Endothelial cell of umbilical vein (primary cell): ENCODE data around the gene NEO1. TPM values are rescaled to one million over a fixed set of nuclear protein-coding genes. Genes with fewer than 3 reads are reported as not detected.

Source experiments
- BruUV-seq: library from RNA; stranded (reverse); fragments of 400-500 nt; replicated peaks from 2 replicates; lab custom pipeline; 2021; lab: Mats Ljungman, UMichigan
- CTCF ChIA-PET: fragments of 300-600, 350-600 bp; sonication (Branson Sonifier 250); formaldehyde crosslinking; loops from one replicate; lab custom pipeline; 2021; ENCODE audit warnings: antibody characterized with exemption, inconsistent platforms; lab: Charles Lee
- POLR2A ChIA-PET: fragments of 300-600, 350-600 bp; sonication (Branson Sonifier 250); formaldehyde crosslinking; loops from one replicate; lab custom pipeline; 2021; ENCODE audit warnings: antibody characterized with exemption, inconsistent platforms; lab: Charles Lee
- DNase-seq: peaks from one replicate; pipeline ENCODE4 v3.0.0-alpha.2; 2011; ENCODE audit warnings: low read depth, low spot score
- FAIRE-seq: peaks from 2 replicates; lab custom pipeline; 2011; peaks lifted over from hg19 to GRCh38; lab: Jason Lieb, UNC
- H2AFZ ChIP-seq: 2 replicates; pipeline ENCODE4 v1.6.0; 2012; ENCODE audit warnings: low read depth, low read length, control low read depth, inconsistent platforms
- H3K27ac ChIP-seq: 2 replicates; pipeline ENCODE4 v1.5.1; 2011; ENCODE audit warnings: low read depth, mild to moderate bottlenecking, control low read depth, low read length, moderate library complexity; ENCODE audit not compliant: insufficient read depth
- H3K27me3 ChIP-seq, 2 experiments: 2 replicates each; pipeline versions ENCODE4 v1.6.0 to v1.6.1; 2011; ENCODE audit warnings: low read length in 2 of 2, mixed read lengths in 1 of 2; ENCODE audit not compliant: control insufficient read depth in 2 of 2, insufficient read depth in 2 of 2
- H3K36me3 ChIP-seq, 2 experiments: 2 replicates in 1 of 2; 3 replicates in 1 of 2; pipeline ENCODE4 v1.5.1; 2011; ENCODE audit warnings: low read length in 2 of 2, mild to moderate bottlenecking in 1 of 2, moderate library complexity in 1 of 2; ENCODE audit not compliant: control insufficient read depth in 2 of 2, insufficient read depth in 2 of 2; ENCODE audit errors: extremely low read depth in 1 of 2
- H3K4me1 ChIP-seq: 3 replicates; pipeline ENCODE4 v1.5.1; 2011; ENCODE audit warnings: mild to moderate bottlenecking, low read length; ENCODE audit not compliant: control insufficient read depth, insufficient read depth; ENCODE audit errors: extremely low read depth
- H3K4me2 ChIP-seq: 2 replicates; pipeline ENCODE4 v1.6.1; 2011; ENCODE audit warnings: low read length, control low read depth, mixed read lengths; ENCODE audit not compliant: insufficient read depth
- H3K4me3 ChIP-seq, 3 experiments: fragments of 200-600 bp in 1 of 3; sonication (generic), shearing (Covaris generic) in 1 of 3; replicated peaks in 1 of 3; 2 replicates each; pipeline ENCODE4 v1.5.1; 2011 to 2016; ENCODE audit warnings: control low read depth in 3 of 3, low read length in 3 of 3, mild to moderate bottlenecking in 2 of 3, inconsistent platforms in 1 of 3, low read depth in 1 of 3, moderate library complexity in 1 of 3; ENCODE audit not compliant: insufficient read depth in 1 of 3
- H3K79me2 ChIP-seq: 2 replicates; pipeline ENCODE4 v1.6.0; 2012; ENCODE audit warnings: low read length, inconsistent platforms; ENCODE audit not compliant: control insufficient read depth, insufficient read depth
- H3K9ac ChIP-seq: replicated peaks from 2 replicates; pipeline ENCODE3; 2011; ENCODE audit warnings: low read length, control low read depth; ENCODE audit not compliant: insufficient read depth; ENCODE audit errors: extremely low read depth
- H3K9me1 ChIP-seq: replicated peaks from 3 replicates; pipeline ENCODE4 v1.6.0; 2011; ENCODE audit warnings: mild to moderate bottlenecking, low read length; ENCODE audit not compliant: control insufficient read depth, insufficient read depth; ENCODE audit errors: extremely low read depth
- H3K9me3 ChIP-seq: replicated peaks from 2 replicates; pipeline ENCODE4 v1.5.1; 2012; ENCODE audit warnings: low read length, inconsistent platforms; ENCODE audit not compliant: control insufficient read depth, insufficient read depth
- H4K20me1 ChIP-seq: replicated peaks from 2 replicates; pipeline ENCODE3; 2011; ENCODE audit warnings: mild to moderate bottlenecking, low read length; ENCODE audit not compliant: control insufficient read depth, insufficient read depth; ENCODE audit errors: extremely low read depth
- CTCF ChIP-seq, 2 donors: IDR thresholded peaks; 1 replicate in 1 of 2; 2 replicates in 1 of 2; pipeline ENCODE4 v1.5.1; 2011; ENCODE audit warnings: low read length in 2 of 2, mild to moderate bottlenecking in 2 of 2, moderate library complexity in 2 of 2, control low read depth in 1 of 2, inconsistent platforms in 1 of 2, low read depth in 1 of 2; ENCODE audit not compliant: insufficient read depth in 1 of 2; ENCODE audit errors: extremely low read depth in 1 of 2
- EZH2 ChIP-seq: IDR thresholded peaks from 2 replicates; pipeline ENCODE4 v1.6.1; 2012; ENCODE audit warnings: borderline replicate concordance, low read depth, mild to moderate bottlenecking, moderate library complexity, low read length, inconsistent platforms; ENCODE audit not compliant: severe bottlenecking
- GATA2 ChIP-seq: IDR thresholded peaks from 2 replicates; pipeline ENCODE4 v1.7.0; 2011; ENCODE audit warnings: low read depth, mild to moderate bottlenecking, moderate library complexity, mixed read lengths, low read length; ENCODE audit not compliant: insufficient read length, insufficient read depth
- JUN ChIP-seq: IDR thresholded peaks from 2 replicates; pipeline ENCODE4 v1.6.1; 2011; ENCODE audit warnings: borderline replicate concordance, low read depth; ENCODE audit not compliant: insufficient read length, insufficient read depth
- MYC ChIP-seq: IDR thresholded peaks from one replicate; pipeline ENCODE4 v1.6.1; 2011; ENCODE audit warnings: mild to moderate bottlenecking, low read depth, low read length
- POLR2AphosphoS5 ChIP-seq: IDR thresholded peaks from 2 replicates; pipeline ENCODE4 v1.6.1; 2012; ENCODE audit warnings: low read depth, mild to moderate bottlenecking, control low read depth, low read length, moderate library complexity; ENCODE audit not compliant: insufficient read depth
- dilution Hi-C: fragments of 300-500 bp; cut with MboI; formaldehyde crosslinking; loops from one replicate; pipeline ENCODE4 v1.15.0; 2019; ENCODE audit warnings: low sequenced_read_pairs; ENCODE audit not compliant: extremely low pct_ligation_motif_present
- intact Hi-C: fragments of 100-400 bp; cut with micrococcal nuclease; formaldehyde crosslinking; loops from one replicate; pipeline ENCODE4 v1.10.0; 2022
- polyA plus RNA-seq, 4 experiments: library from polyadenylated mRNA; depleted of rRNA in 3 of 4; stranded (reverse) in 3 of 4; unstranded in 1 of 4; fragments of >200 nt; gene quantifications; 2 replicates each; pipeline versions ENCODE4 v1.2.1 to v1.2.3, GENCODE V29; 2011 to 2012; ENCODE audit warnings: missing spikeins in 1 of 4
- total RNA-seq: library from RNA; stranded (reverse); gene quantifications from 2 replicates; pipeline ENCODE4 v1.2.3, GENCODE V29; 2021

The NEO1 gene
- total and polyA plus RNA-seq, 2 donors (not counting 3 experiments of a cell fraction or from before 2014, with no cell fraction given): 0.12 to 0.35 TPM

DNA sequence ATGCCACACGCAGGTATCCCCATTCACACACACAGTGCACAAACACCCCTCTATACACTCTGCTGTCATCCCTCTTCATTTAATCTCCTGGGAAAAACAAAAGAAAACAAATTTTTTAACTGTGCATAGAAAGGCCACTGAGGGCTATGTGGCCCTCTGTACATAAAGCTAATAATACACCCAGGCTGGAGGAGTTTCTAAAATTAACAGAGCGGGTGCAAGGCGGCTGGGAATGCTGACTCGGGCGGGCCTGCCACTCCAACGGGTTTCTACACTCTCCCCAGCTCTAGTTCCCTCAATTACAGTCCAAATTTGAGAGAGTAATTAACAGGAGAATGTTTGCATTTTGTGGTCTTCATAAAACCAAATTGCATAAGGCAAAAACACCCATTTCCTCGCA, 293.4 kb downstream of the NEO1 start:
- no peak for TF ChIP-seq POLR2AphosphoS5
- no peak for TF ChIP-seq GATA2
- TF ChIP-seq EZH2: no peak
- TF ChIP-seq JUN: no peak
- no peak for TF ChIP-seq MYC
- TF ChIP-seq CTCF (IDR thresholded peaks at IDR 0.05; ENCODE audit: extremely low read depth in 1 of 2, insufficient read depth in 1 of 2, low read depth in 1 of 2, low read length in 2 of 2): no peak
- Histone ChIP-seq H3K9me3 (no peaks in the 10 kb centered on the region), H4K20me1 (no peaks in the 10 kb centered on the region), H3K9me1 (no peaks in the 10 kb centered on the region), H3K79me2 (no peaks in the 10 kb centered on the region), H3K4me1 (no peaks in the 10 kb centered on the region), H3K27ac (no peak overlapping the region), H3K36me3 (no peaks in the 10 kb centered on the region), H3K27me3 (no peaks in the 10 kb centered on the region), H3K4me3 (no peak overlapping the region), H3K4me2 (no peak overlapping the region), H3K9ac (no peak overlapping the region), H2AFZ (no peak overlapping the region)
- POLR2A ChIA-PET: no interaction called here
- dilution Hi-C loops (no loop called here), intact Hi-C loops (no loop called here)
- no peak for FAIRE-seq
- CTCF ChIA-PET: interaction anchor here (1.1 to 1.3 kb wide), 2 partner anchors 17 to 72 kb away, joined by 3 to 4 read pairs; no protein-coding TSS in a partner anchor
- BruUV-seq: no TSS peak
- DNase-seq: no peak
